Mucosa of descending colon (tissue), 3 donors: ENCODE data around the gene PLG. TPM values are rescaled to one million over a fixed set of nuclear protein-coding genes. Genes with fewer than 3 reads are reported as not detected.

ENCODE experiments used
- ATAC-seq: fragments of 200-7000 bp; cut with Tn5 transposase; one replicate; pipeline ENCODE4 v1.9.1; 2020; ENCODE audit warnings: mild to moderate bottlenecking, moderate library complexity
- DNase-seq, 3 donors: peaks; one replicate each; pipeline ENCODE4 v3.0.0-alpha.2; 2020
- H3K36me3 ChIP-seq: fragments of 200-600 bp; one replicate; pipeline ENCODE4 v1.8.0; 2021; ENCODE audit warnings: low read depth, mild to moderate bottlenecking
- H3K4me1 ChIP-seq: fragments of 200-600 bp; one replicate; pipeline ENCODE4 v1.8.0; 2021; ENCODE audit warnings: low read depth, mild to moderate bottlenecking
- H3K4me3 ChIP-seq: fragments of 200-600 bp; one replicate; pipeline ENCODE4 v1.8.0; 2021; ENCODE audit warnings: mild to moderate bottlenecking
- H3K9me3 ChIP-seq: fragments of 200-600 bp; one replicate; pipeline ENCODE4 v1.8.0; 2021; ENCODE audit warnings: mild to moderate bottlenecking
- intact Hi-C, 2 donors: fragments of 100-400 bp; cut with DNase I in 1 of 2; cut with micrococcal nuclease in 1 of 2; formaldehyde crosslinking; loops; one replicate each; pipeline versions ENCODE4 v1.11.0 to v1.11.1; 2022; cut with DNase I, micrococcal nuclease
- total RNA-seq, 3 donors: library from RNA; stranded (reverse); fragmentation: NEBNext Ultra II Directional in 2 of 3; extraction: Animal tissue kit (Norgen Biotek cat#: 25700) in 2 of 3; gene quantifications; one replicate each; pipeline versions ENCODE4 v1.2.1 to v1.2.4, GENCODE V29; 2021 to 2023
- TF ChIP-seq, protein P1 (sequence below): fragments of 200-600 bp; IDR thresholded peaks from one replicate; pipeline ENCODE4 v1.8.0; 2022; ENCODE audit warnings: antibody characterized with exemption, mild to moderate bottlenecking
- donor health status: DM: no; HTN: no; CAD: no; lungs with moderate emphysema.
- donor health status: DM: no; HTN: no; CAD: no.
- donor health status: DM: no; HTN: yes; CAD: no.

PLG gene
- total RNA-seq, 3 donors from 2014 or later: 0.69 TPM; not detected in 2

DNA sequence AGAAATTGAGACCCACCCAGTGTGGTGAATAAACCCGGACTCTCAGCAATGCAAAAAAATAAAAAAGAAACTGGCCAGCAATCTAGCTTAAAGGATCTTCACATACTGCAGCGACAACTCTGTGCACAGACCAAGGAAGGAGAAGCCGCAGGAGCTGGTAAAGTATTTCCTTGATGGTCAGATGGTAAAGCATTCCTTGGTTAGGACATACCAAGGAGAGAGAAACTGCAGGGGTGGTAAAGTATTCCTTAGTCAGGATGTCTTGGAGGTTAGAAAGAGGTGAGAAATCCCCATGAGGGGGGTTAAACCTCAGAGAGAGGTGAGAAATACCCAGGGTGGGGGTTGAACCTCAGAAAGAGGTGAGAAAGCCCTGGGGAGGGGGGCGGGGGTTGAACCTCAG, 86.8 kb downstream of the PLG start:
- TF ChIP-seq, protein P1, sequence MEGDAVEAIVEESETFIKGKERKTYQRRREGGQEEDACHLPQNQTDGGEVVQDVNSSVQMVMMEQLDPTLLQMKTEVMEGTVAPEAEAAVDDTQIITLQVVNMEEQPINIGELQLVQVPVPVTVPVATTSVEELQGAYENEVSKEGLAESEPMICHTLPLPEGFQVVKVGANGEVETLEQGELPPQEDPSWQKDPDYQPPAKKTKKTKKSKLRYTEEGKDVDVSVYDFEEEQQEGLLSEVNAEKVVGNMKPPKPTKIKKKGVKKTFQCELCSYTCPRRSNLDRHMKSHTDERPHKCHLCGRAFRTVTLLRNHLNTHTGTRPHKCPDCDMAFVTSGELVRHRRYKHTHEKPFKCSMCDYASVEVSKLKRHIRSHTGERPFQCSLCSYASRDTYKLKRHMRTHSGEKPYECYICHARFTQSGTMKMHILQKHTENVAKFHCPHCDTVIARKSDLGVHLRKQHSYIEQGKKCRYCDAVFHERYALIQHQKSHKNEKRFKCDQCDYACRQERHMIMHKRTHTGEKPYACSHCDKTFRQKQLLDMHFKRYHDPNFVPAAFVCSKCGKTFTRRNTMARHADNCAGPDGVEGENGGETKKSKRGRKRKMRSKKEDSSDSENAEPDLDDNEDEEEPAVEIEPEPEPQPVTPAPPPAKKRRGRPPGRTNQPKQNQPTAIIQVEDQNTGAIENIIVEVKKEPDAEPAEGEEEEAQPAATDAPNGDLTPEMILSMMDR: no peak
- ATAC-seq: no peak
- Histone ChIP-seq H3K4me1 (no peaks in the 10 kb centered on the region), H3K9me3 (no peaks in the 10 kb centered on the region), H3K4me3 (no peak overlapping the region), H3K36me3 (no peaks in the 10 kb centered on the region)
- intact Hi-C loops: no loop called here
- no peak for DNase-seq

DNA sequence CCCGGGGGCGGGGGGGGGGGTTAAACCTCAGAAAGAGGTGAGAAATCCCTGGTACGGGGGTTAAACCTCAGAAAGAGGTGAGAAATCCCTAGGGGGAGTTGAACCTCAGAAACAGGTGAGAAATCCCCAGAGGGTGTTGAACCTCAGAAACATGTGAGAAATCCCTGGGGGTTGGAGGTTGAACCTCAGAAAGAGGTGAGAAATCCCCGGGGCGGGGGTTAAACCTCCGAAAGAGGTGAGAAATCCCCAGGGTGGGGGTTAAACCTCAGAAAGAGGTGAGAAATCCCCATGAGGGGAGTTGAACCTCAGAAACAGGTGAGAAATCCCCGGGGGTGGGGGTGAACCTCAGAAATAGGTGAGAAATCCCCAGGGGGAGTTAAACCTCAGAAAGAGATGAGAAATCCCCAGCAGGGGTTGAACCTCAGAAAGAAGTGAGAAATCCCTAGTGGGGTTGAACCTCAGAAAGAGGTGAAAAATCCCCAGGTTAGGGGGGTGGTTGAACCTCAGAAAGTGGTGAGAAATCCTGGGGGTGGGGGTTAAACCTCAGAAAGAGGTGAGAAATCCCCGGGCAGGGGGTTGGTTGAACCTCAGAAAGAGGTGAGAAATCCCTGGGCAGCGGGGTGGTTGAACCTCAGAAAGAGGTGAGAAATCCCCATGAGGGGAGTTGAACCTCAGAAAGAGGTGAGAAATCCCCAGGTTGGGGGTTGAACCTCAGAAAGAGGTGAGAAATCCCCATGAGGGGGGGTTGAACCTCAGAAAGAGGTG, 87.4 kb downstream of the PLG start:
- Histone ChIP-seq H3K4me3 (no peak overlapping the region), H3K36me3 (no peaks in the 10 kb centered on the region), H3K4me1 (no peaks in the 10 kb centered on the region), H3K9me3 (no peaks in the 10 kb centered on the region)
- ATAC-seq (no peak), DNase-seq (no peak)
- TF ChIP-seq, protein P1: no peak
- intact Hi-C loops: no loop called here

DNA sequence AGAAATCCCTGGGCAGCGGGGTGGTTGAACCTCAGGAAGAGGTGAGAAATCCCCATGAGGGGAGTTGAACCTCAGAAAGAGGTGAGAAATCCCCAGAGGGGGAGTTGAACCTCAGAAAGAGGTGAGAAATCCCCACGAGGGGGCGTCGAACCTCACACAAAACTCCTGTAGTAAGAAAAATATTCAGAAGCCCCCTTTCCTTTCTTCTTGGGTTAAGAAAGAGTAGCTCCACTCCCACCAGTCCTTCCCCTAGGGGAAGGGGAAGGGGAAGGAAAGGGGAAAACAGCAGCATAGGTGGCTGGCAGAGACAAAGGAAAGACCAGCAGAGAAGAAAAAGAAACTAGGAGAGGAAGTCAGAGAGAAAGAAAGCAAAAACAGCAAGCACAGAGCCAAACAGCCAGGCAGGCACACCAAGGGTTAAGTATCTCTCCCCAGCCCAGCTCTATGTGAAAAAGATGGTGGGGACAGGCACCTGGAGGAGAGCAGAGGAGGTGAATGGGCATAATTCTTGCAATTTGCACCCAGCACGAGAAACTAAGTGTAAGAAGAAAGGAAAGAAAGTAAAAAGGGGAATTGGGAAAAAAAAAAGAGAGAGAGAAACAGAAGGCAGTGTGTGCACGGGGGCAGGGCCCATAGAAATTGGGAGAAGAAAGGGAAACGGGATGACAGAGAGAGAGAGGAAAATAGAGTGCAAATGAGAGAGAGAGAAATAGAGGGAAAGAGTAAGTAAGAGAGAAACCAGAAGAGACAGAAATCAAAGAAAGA, 88.2 kb downstream of the PLG start:
- Histone ChIP-seq H3K9me3 (no peaks in the 10 kb centered on the region), H3K36me3 (no peaks in the 10 kb centered on the region), H3K4me1 (no peaks in the 10 kb centered on the region), H3K4me3 (no peak overlapping the region)
- TF ChIP-seq, protein P1: no peak
- intact Hi-C loops: no loop called here
- no peak for DNase-seq
- ATAC-seq: no peak

DNA sequence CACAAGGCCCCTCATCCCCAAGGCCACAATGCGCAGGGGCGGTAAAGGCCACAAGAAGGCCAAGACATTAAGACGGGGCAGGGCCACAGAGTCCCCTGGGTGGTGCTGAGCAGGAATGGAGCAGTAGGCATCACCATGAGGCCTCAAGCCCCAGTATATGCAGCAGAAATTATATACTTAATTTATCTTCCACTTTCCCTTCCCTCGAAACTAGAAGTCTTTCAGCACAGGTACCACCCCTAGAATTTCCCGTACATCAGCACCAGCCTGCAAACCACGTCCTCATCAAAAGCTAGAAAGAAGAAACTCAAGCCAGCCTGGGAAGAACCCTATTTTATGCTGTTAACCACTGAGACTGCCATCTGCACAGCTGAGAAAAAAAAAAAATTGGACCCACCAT, 89.4 kb downstream of the PLG start:
- peak in 1 of 3 donors; percentile 22 for DNase-seq
- TF ChIP-seq, protein P1: no peak

DNA sequence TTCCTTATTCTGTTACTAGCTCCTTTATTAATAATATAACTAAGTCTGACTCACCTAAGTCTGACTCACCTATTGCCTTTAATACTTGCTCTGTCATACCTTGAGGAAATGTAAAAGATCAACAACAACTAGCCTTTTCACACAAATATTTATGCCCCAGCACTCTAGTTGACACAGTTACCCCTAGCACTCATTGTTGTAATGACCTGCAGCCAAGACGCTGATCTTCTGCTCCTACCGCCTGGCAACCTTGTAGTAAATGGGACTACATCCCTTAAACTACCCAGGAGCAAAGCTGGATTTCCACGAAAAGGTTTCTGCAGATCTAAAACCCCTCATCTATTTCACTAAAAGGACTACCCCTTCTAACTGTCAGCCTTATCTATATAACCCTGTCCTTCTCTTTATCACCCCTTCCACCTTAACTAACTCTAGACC, 90.0 kb downstream of the PLG start:
- Histone ChIP-seq H3K4me3 (no peak overlapping the region), H3K4me1 (no peaks in the 10 kb centered on the region), H3K9me3 (no peaks in the 10 kb centered on the region), H3K36me3 (no peaks in the 10 kb centered on the region)
- TF ChIP-seq, protein P1: no peak
- no peak for ATAC-seq
- no peak for DNase-seq
- intact Hi-C loops: no loop called here

More for the DNA sequence above, 89.4 kb downstream of the PLG start:
- intact Hi-C loops: no loop called here
- Histone ChIP-seq H3K4me3 (no peak overlapping the region), H3K9me3 (no peaks in the 10 kb centered on the region), H3K4me1 (no peaks in the 10 kb centered on the region), H3K36me3 (no peaks in the 10 kb centered on the region)
- no peak for ATAC-seq
